Rectal smooth muscle tissue (tissue), 1 donor: ENCODE measurements around the gene GARIN5A.

Experiments
- H3K27ac ChIP-seq: one replicate; pipeline ENCODE4 v1.7.0; 2013; ENCODE audit warnings: low read depth, low read length, inconsistent platforms
- H3K27me3 ChIP-seq: one replicate; pipeline ENCODE4 v1.7.0; 2013; ENCODE audit warnings: low read length; ENCODE audit not compliant: control insufficient read depth, insufficient read depth
- H3K36me3 ChIP-seq: one replicate; pipeline ENCODE4 v1.7.0; 2013; ENCODE audit warnings: low read length; ENCODE audit not compliant: control insufficient read depth, insufficient read depth
- H3K4me1 ChIP-seq: one replicate; pipeline ENCODE4 v1.7.0; 2013; ENCODE audit warnings: low read length; ENCODE audit not compliant: control insufficient read depth, insufficient read depth
- H3K4me3 ChIP-seq: one replicate; pipeline ENCODE4 v1.7.0; 2013; ENCODE audit warnings: low read length
- H3K9ac ChIP-seq: one replicate; pipeline ENCODE4 v1.7.0; 2013; ENCODE audit warnings: low read length

GARIN5A gene

DNA sequence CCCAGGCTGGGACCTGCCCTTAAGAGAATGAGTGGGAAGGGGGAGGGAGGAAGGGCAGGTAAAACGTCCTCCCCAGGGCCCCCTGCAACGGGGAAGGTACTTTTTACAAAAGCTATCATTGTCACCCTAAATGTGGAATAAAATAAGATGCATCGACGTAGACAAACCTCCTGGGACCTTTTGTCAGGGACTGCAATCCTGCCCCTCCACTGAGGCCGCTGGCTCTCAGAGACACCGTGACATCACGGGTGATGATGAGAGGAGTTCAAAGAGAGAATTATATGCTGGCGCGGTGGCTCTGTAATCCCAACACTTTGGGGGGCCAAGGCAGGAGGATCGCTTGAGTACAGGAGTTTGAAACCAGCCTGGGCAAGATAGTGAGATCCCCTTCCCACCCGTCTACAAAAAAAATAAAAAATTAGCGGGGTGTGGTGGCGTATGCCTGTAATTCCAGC lies 45.7 kb downstream of the GARIN5A start:
- Histone ChIP-seq H3K36me3 (no peaks in the 10 kb centered on the region), H3K9ac (no peak overlapping the region), H3K27me3 (peaks cover 9% of the 10 kb centered on the region), H3K27ac (no peak overlapping the region), H3K4me3 (peak overlapping the region; percentile 75), H3K4me1 (no peaks in the 10 kb centered on the region)

- Histone ChIP-seq H3K4me3 (no peak overlapping the region), H3K9ac (no peak overlapping the region), H3K27me3 (peaks cover 9% of the 10 kb centered on the region), H3K36me3 (no peaks in the 10 kb centered on the region), H3K27ac (no peak overlapping the region), H3K4me1 (no peaks in the 10 kb centered on the region)
Measured at GRCh38 chr19:50428772-50429463, 47.7 kb downstream of the GARIN5A start.

DNA sequence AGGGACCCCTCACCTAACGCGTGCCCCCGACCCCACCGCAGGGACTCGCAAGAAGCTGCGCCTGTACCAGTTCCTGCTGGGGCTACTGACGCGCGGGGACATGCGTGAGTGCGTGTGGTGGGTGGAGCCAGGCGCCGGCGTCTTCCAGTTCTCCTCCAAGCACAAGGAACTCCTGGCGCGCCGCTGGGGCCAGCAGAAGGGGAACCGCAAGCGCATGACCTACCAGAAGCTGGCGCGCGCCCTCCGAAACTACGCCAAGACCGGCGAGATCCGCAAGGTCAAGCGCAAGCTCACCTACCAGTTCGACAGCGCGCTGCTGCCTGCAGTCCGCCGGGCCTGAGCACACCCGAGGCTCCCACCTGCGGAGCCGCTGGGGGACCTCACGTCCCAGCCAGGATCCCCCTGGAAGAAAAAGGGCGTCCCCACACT lies 48.6 kb downstream of the GARIN5A start:
- peaks cover 9% of the 10 kb centered on the region for H3K27me3 ChIP-seq
- peak overlapping the region; percentile 24 for H3K27ac ChIP-seq
- no peak overlapping the region for H3K9ac ChIP-seq
- no peaks in the 10 kb centered on the region for H3K4me1 ChIP-seq
- H3K36me3 ChIP-seq: no peaks in the 10 kb centered on the region
- H3K4me3 ChIP-seq: peak overlapping the region; percentile 35

GRCh38 chr19:50427318-50427925 lies 49.2 kb downstream of the GARIN5A start:
- Histone ChIP-seq H3K9ac (no peak overlapping the region), H3K4me1 (no peaks in the 10 kb centered on the region), H3K27ac (peak overlapping the region; percentile 24), H3K36me3 (no peaks in the 10 kb centered on the region), H3K27me3 (peaks cover 3% of the 10 kb centered on the region), H3K4me3 (peak overlapping the region; percentile 35)

- Histone ChIP-seq H3K36me3 (no peaks in the 10 kb centered on the region), H3K4me1 (no peaks in the 10 kb centered on the region), H3K27me3 (peaks cover 6% of the 10 kb centered on the region), H3K9ac (no peak overlapping the region), H3K4me3 (no peak overlapping the region), H3K27ac (no peak overlapping the region)
Measured at GRCh38 chr19:50425581-50425980, 51.1 kb downstream of the GARIN5A start.

DNA sequence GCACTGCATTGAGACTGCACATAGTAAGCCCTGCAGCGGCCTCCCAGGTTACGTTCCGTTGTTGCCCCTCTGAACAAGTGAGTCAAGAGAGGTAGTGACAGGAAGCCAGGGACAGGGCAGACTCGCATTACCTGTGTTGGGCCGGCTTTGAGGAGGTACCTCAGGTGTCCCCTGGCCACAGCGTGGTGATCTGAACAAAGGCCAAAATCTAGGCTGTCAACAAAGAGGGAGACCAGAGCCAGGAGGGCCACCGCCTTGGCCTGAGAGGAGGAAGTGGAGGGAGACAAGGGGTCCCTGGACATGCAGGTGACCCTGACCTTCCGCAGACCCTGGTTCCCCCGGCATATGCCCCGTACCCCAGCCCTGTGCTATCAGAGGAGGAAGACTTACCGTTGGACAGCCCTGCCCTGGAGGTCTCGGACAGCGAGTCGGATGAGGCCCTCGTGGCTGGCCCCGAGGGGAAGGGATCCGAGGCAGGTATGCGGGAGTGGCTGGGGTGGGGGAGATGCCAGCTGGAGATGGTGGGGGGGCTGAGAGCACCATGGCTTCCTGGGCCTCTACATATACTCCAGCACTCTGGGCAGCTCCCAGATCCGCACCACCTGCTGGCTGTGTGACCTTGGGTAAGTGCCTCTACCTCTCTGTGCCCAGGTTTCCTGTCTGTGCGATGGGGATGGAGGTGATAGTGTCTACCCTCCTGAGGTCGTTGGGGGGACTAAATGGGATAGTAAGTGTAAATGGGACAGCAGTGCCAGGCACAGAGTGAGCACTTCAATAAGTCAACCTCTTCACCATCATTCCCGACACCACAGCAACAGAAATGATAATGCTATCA lies 53.2 kb downstream of the GARIN5A start:
- Histone ChIP-seq H3K4me3 (peak overlapping the region; percentile 1), H3K4me1 (no peaks in the 10 kb centered on the region), H3K9ac (no peak overlapping the region), H3K27ac (no peak overlapping the region), H3K36me3 (no peaks in the 10 kb centered on the region), H3K27me3 (peaks cover 16% of the 10 kb centered on the region)

GRCh38 chr19:50422397-50423278 lies 54.0 kb downstream of the GARIN5A start:
- Histone ChIP-seq H3K4me1 (no peaks in the 10 kb centered on the region), H3K36me3 (no peaks in the 10 kb centered on the region), H3K4me3 (no peak overlapping the region), H3K9ac (no peak overlapping the region), H3K27ac (no peak overlapping the region), H3K27me3 (peaks cover 20% of the 10 kb centered on the region)

GRCh38 chr19:50420808-50421207 lies 55.8 kb downstream of the GARIN5A start:
- H3K27ac ChIP-seq: no peak overlapping the region
- no peak overlapping the region for H3K4me3 ChIP-seq
- H3K36me3 ChIP-seq: no peaks in the 10 kb centered on the region
- H3K9ac ChIP-seq: no peak overlapping the region
- no peaks in the 10 kb centered on the region for H3K4me1 ChIP-seq
- H3K27me3 ChIP-seq: peaks cover 17% of the 10 kb centered on the region

DNA sequence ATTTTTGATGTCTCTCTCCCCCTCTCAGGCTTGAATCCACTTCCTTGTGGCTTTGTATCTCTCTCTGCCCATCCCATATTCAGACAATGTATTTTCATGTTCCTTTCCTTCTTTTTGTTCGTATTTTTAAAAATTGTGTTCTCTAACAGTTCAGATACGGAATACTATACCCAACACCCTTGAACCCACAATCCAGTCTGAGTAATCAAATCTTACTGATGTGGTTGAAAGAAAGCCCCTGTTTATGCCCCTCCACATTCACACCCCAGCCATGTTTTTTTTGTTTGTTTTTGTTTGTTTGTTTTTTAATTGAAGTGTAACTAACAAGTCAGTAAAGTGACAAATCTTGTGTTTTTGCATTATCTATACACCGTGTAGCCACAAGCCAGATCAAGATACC lies 56.5 kb downstream of the GARIN5A start:
- H3K27me3 ChIP-seq: peaks cover 17% of the 10 kb centered on the region
- H3K27ac ChIP-seq: no peak overlapping the region
- H3K36me3 ChIP-seq: no peaks in the 10 kb centered on the region
- no peak overlapping the region for H3K9ac ChIP-seq
- H3K4me1 ChIP-seq: no peaks in the 10 kb centered on the region
- H3K4me3 ChIP-seq: no peak overlapping the region

GRCh38 chr19:50419580-50420035 lies 57.0 kb downstream of the GARIN5A start:
- Histone ChIP-seq H3K4me3 (no peak overlapping the region), H3K9ac (no peak overlapping the region), H3K4me1 (no peaks in the 10 kb centered on the region), H3K36me3 (no peaks in the 10 kb centered on the region), H3K27ac (no peak overlapping the region), H3K27me3 (peaks cover 17% of the 10 kb centered on the region)

- H3K9ac ChIP-seq: no peak overlapping the region
- H3K4me3 ChIP-seq: peak overlapping the region; percentile 55
- no peaks in the 10 kb centered on the region for H3K4me1 ChIP-seq
- peaks cover 17% of the 10 kb centered on the region for H3K27me3 ChIP-seq
- no peaks in the 10 kb centered on the region for H3K36me3 ChIP-seq
- H3K27ac ChIP-seq: no peak overlapping the region
Measured at GRCh38 chr19:50419022-50419579, 57.5 kb downstream of the GARIN5A start.
